ENCODE data around the gene MPHOSPH8.
A peak's percentile ranks its signal among the peaks of the same experiment; 100 is the strongest.

MPHOSPH8 gene

GRCh38 chr13:19633479-19634255 is at the start of gene MPHOSPH8:
Gene MPHOSPH8, plus strand, starts transcription at chr13:19633659. Its CDS starts 90 bp downstream, at chr13:19633749.
- DNase-seq (ENCODE audit: low read depth in 3 of 3) = peak; percentile 78 to 87 (median 87)

- peak; percentile 47 to 65 (median 55) for DNase-seq (ENCODE audit: low read depth in 3 of 3)
Observed at GRCh38 chr13:19586904-19587634, 46.4 kb upstream of the MPHOSPH8 start.

- DNase-seq (ENCODE audit: low read depth in 3 of 3) = peak in 1 of 3 experiments; percentile 3
Observed at GRCh38 chr13:19587635-19588300, 45.7 kb upstream of the MPHOSPH8 start.

- DNase-seq (ENCODE audit: low read depth in 3 of 3) = no peak
Observed at GRCh38 chr13:19589312-19589711, 44.1 kb upstream of the MPHOSPH8 start.

- no peak for DNase-seq (ENCODE audit: low read depth in 3 of 3)
Observed at GRCh38 chr13:19590423-19590822, 43.0 kb upstream of the MPHOSPH8 start.

GRCh38 chr13:19591864-19592263 is 41.6 kb upstream of the MPHOSPH8 start:
- DNase-seq (ENCODE audit: low read depth in 3 of 3) = no peak

- no peak for DNase-seq (ENCODE audit: low read depth in 3 of 3)
Observed at GRCh38 chr13:19592657-19593180, 40.7 kb upstream of the MPHOSPH8 start.

- DNase-seq (ENCODE audit: low read depth in 3 of 3) = no peak
Observed at GRCh38 chr13:19596086-19596485, 37.4 kb upstream of the MPHOSPH8 start.

- DNase-seq (ENCODE audit: low read depth in 3 of 3) = no peak
Observed at GRCh38 chr13:19596960-19597361, 36.5 kb upstream of the MPHOSPH8 start.

GRCh38 chr13:19597523-19597922 is 35.9 kb upstream of the MPHOSPH8 start:
- DNase-seq (ENCODE audit: low read depth in 3 of 3) = no peak

- DNase-seq (ENCODE audit: low read depth in 3 of 3) = no peak
Observed at GRCh38 chr13:19601749-19602725, 31.4 kb upstream of the MPHOSPH8 start.

GRCh38 chr13:19604306-19604705 is 29.2 kb upstream of the MPHOSPH8 start:
- no peak for DNase-seq (ENCODE audit: low read depth in 3 of 3)

- no peak for DNase-seq (ENCODE audit: low read depth in 3 of 3)
Observed at GRCh38 chr13:19605161-19605955, 28.1 kb upstream of the MPHOSPH8 start.

- no peak for DNase-seq (ENCODE audit: low read depth in 3 of 3)
Observed at GRCh38 chr13:19606152-19606551, 27.3 kb upstream of the MPHOSPH8 start.

GRCh38 chr13:19606737-19607136 is 26.7 kb upstream of the MPHOSPH8 start:
- no peak for DNase-seq (ENCODE audit: low read depth in 3 of 3)

GRCh38 chr13:19607523-19608078 is 25.9 kb upstream of the MPHOSPH8 start:
- no peak for DNase-seq (ENCODE audit: low read depth in 3 of 3)

GRCh38 chr13:19618977-19619376 is 14.5 kb upstream of the MPHOSPH8 start:
- DNase-seq (ENCODE audit: low read depth in 3 of 3) = no peak

- DNase-seq (ENCODE audit: low read depth in 3 of 3) = no peak
Observed at GRCh38 chr13:19622193-19622592, 11.3 kb upstream of the MPHOSPH8 start.

- no peak for DNase-seq (ENCODE audit: low read depth in 3 of 3)
Observed at GRCh38 chr13:19624265-19624664, 9.2 kb upstream of the MPHOSPH8 start.

GRCh38 chr13:19632915-19633478 is 462 bp upstream of the MPHOSPH8 start:
- no peak for DNase-seq (ENCODE audit: low read depth in 3 of 3)
